ENCODE results near the gene DPYD.

Gene DPYD

GRCh38 chr1:97084546-97084945 is 836.3 kb downstream of the DPYD start:
- H3K9me3 ChIP-seq (ENCODE audit: control insufficient read depth, low read length): no peaks in the 10 kb centered on the region
- H3K36me3 ChIP-seq (ENCODE audit: control insufficient read depth, insufficient read depth, low read length): no peaks in the 10 kb centered on the region
- H3K4me3 ChIP-seq (ENCODE audit: insufficient read depth, low read depth, low read length, poor library complexity, severe bottlenecking): no peak overlapping the region
- H3K27me3 ChIP-seq (replicated peaks; ENCODE audit: control insufficient read depth, insufficient read depth, low read length, poor library complexity, severe bottlenecking): no peaks in the 10 kb centered on the region
- no peak overlapping the region for H3K27ac ChIP-seq (ENCODE audit: insufficient read depth, low read length, poor library complexity, severe bottlenecking)
- DNase-seq: no peak
- no peaks in the 10 kb centered on the region for H3K4me1 ChIP-seq (ENCODE audit: control insufficient read depth, insufficient read depth, low read length, poor library complexity, severe bottlenecking)

- Histone ChIP-seq H3K4me3 (ENCODE audit: insufficient read depth, low read depth, low read length, poor library complexity, severe bottlenecking) (no peak overlapping the region), H3K27me3 (replicated peaks; ENCODE audit: control insufficient read depth, insufficient read depth, low read length, poor library complexity, severe bottlenecking) (no peaks in the 10 kb centered on the region), H3K9me3 (ENCODE audit: control insufficient read depth, low read length) (no peaks in the 10 kb centered on the region), H3K27ac (ENCODE audit: insufficient read depth, low read length, poor library complexity, severe bottlenecking) (no peak overlapping the region), H3K4me1 (ENCODE audit: control insufficient read depth, insufficient read depth, low read length, poor library complexity, severe bottlenecking) (no peaks in the 10 kb centered on the region), H3K36me3 (ENCODE audit: control insufficient read depth, insufficient read depth, low read length) (no peaks in the 10 kb centered on the region)
- DNase-seq: no peak
Measured at GRCh38 chr1:97082160-97082848, 838.5 kb downstream of the DPYD start.

- Histone ChIP-seq H3K27me3 (replicated peaks; ENCODE audit: control insufficient read depth, insufficient read depth, low read length, poor library complexity, severe bottlenecking) (no peaks in the 10 kb centered on the region), H3K4me3 (ENCODE audit: insufficient read depth, low read depth, low read length, poor library complexity, severe bottlenecking) (no peak overlapping the region), H3K36me3 (ENCODE audit: control insufficient read depth, insufficient read depth, low read length) (no peaks in the 10 kb centered on the region), H3K4me1 (ENCODE audit: control insufficient read depth, insufficient read depth, low read length, poor library complexity, severe bottlenecking) (no peaks in the 10 kb centered on the region), H3K9me3 (ENCODE audit: control insufficient read depth, low read length) (no peaks in the 10 kb centered on the region), H3K27ac (ENCODE audit: insufficient read depth, low read length, poor library complexity, severe bottlenecking) (no peak overlapping the region)
- no peak for DNase-seq
Measured at GRCh38 chr1:97078872-97079271, 842.0 kb downstream of the DPYD start.

GRCh38 chr1:97077221-97077620 is 843.6 kb downstream of the DPYD start:
- H3K27me3 ChIP-seq (replicated peaks; ENCODE audit: control insufficient read depth, insufficient read depth, low read length, poor library complexity, severe bottlenecking): no peaks in the 10 kb centered on the region
- no peak overlapping the region for H3K4me3 ChIP-seq (ENCODE audit: insufficient read depth, low read depth, low read length, poor library complexity, severe bottlenecking)
- no peak for DNase-seq
- H3K4me1 ChIP-seq (ENCODE audit: control insufficient read depth, insufficient read depth, low read length, poor library complexity, severe bottlenecking): no peaks in the 10 kb centered on the region
- no peaks in the 10 kb centered on the region for H3K9me3 ChIP-seq (ENCODE audit: control insufficient read depth, low read length)
- no peaks in the 10 kb centered on the region for H3K36me3 ChIP-seq (ENCODE audit: control insufficient read depth, insufficient read depth, low read length)
- no peak overlapping the region for H3K27ac ChIP-seq (ENCODE audit: insufficient read depth, low read length, poor library complexity, severe bottlenecking)

GRCh38 chr1:97074771-97075170 is 846.1 kb downstream of the DPYD start:
- no peaks in the 10 kb centered on the region for H3K27me3 ChIP-seq (replicated peaks; ENCODE audit: control insufficient read depth, insufficient read depth, low read length, poor library complexity, severe bottlenecking)
- no peak for DNase-seq
- H3K4me1 ChIP-seq (ENCODE audit: control insufficient read depth, insufficient read depth, low read length, poor library complexity, severe bottlenecking): no peaks in the 10 kb centered on the region
- H3K4me3 ChIP-seq (ENCODE audit: insufficient read depth, low read depth, low read length, poor library complexity, severe bottlenecking): no peak overlapping the region
- no peaks in the 10 kb centered on the region for H3K9me3 ChIP-seq (ENCODE audit: control insufficient read depth, low read length)
- no peak overlapping the region for H3K27ac ChIP-seq (ENCODE audit: insufficient read depth, low read length, poor library complexity, severe bottlenecking)
- H3K36me3 ChIP-seq (ENCODE audit: control insufficient read depth, insufficient read depth, low read length): no peaks in the 10 kb centered on the region

GRCh38 chr1:97073936-97074335 is 846.9 kb downstream of the DPYD start:
- Histone ChIP-seq H3K36me3 (ENCODE audit: control insufficient read depth, insufficient read depth, low read length) (no peaks in the 10 kb centered on the region), H3K4me3 (ENCODE audit: insufficient read depth, low read depth, low read length, poor library complexity, severe bottlenecking) (no peak overlapping the region), H3K27me3 (replicated peaks; ENCODE audit: control insufficient read depth, insufficient read depth, low read length, poor library complexity, severe bottlenecking) (no peaks in the 10 kb centered on the region), H3K27ac (ENCODE audit: insufficient read depth, low read length, poor library complexity, severe bottlenecking) (no peak overlapping the region), H3K9me3 (ENCODE audit: control insufficient read depth, low read length) (no peaks in the 10 kb centered on the region), H3K4me1 (ENCODE audit: control insufficient read depth, insufficient read depth, low read length, poor library complexity, severe bottlenecking) (no peaks in the 10 kb centered on the region)
- no peak for DNase-seq

- H3K4me1 ChIP-seq (ENCODE audit: control insufficient read depth, insufficient read depth, low read length, poor library complexity, severe bottlenecking): no peaks in the 10 kb centered on the region
- no peak overlapping the region for H3K27ac ChIP-seq (ENCODE audit: insufficient read depth, low read length, poor library complexity, severe bottlenecking)
- H3K27me3 ChIP-seq (replicated peaks; ENCODE audit: control insufficient read depth, insufficient read depth, low read length, poor library complexity, severe bottlenecking): no peaks in the 10 kb centered on the region
- no peak for DNase-seq
- H3K4me3 ChIP-seq (ENCODE audit: insufficient read depth, low read depth, low read length, poor library complexity, severe bottlenecking): no peak overlapping the region
- no peaks in the 10 kb centered on the region for H3K36me3 ChIP-seq (ENCODE audit: control insufficient read depth, insufficient read depth, low read length)
- H3K9me3 ChIP-seq (ENCODE audit: control insufficient read depth, low read length): no peaks in the 10 kb centered on the region
Measured at GRCh38 chr1:97073169-97073568, 847.7 kb downstream of the DPYD start.

- Histone ChIP-seq H3K4me1 (ENCODE audit: control insufficient read depth, insufficient read depth, low read length, poor library complexity, severe bottlenecking) (no peaks in the 10 kb centered on the region), H3K27ac (ENCODE audit: insufficient read depth, low read length, poor library complexity, severe bottlenecking) (no peak overlapping the region), H3K36me3 (ENCODE audit: control insufficient read depth, insufficient read depth, low read length) (no peaks in the 10 kb centered on the region), H3K9me3 (ENCODE audit: control insufficient read depth, low read length) (no peaks in the 10 kb centered on the region), H3K27me3 (replicated peaks; ENCODE audit: control insufficient read depth, insufficient read depth, low read length, poor library complexity, severe bottlenecking) (no peaks in the 10 kb centered on the region), H3K4me3 (ENCODE audit: insufficient read depth, low read depth, low read length, poor library complexity, severe bottlenecking) (no peak overlapping the region)
- DNase-seq: no peak
Measured at GRCh38 chr1:97071173-97071572, 849.7 kb downstream of the DPYD start.

GRCh38 chr1:97070376-97070775 is 850.5 kb downstream of the DPYD start:
- no peak overlapping the region for H3K27ac ChIP-seq (ENCODE audit: insufficient read depth, low read length, poor library complexity, severe bottlenecking)
- H3K4me1 ChIP-seq (ENCODE audit: control insufficient read depth, insufficient read depth, low read length, poor library complexity, severe bottlenecking): no peaks in the 10 kb centered on the region
- H3K27me3 ChIP-seq (replicated peaks; ENCODE audit: control insufficient read depth, insufficient read depth, low read length, poor library complexity, severe bottlenecking): no peaks in the 10 kb centered on the region
- no peaks in the 10 kb centered on the region for H3K9me3 ChIP-seq (ENCODE audit: control insufficient read depth, low read length)
- no peak overlapping the region for H3K4me3 ChIP-seq (ENCODE audit: insufficient read depth, low read depth, low read length, poor library complexity, severe bottlenecking)
- DNase-seq: no peak
- H3K36me3 ChIP-seq (ENCODE audit: control insufficient read depth, insufficient read depth, low read length): no peaks in the 10 kb centered on the region

GRCh38 chr1:97069312-97069711 is 851.5 kb downstream of the DPYD start:
- no peak overlapping the region for H3K27ac ChIP-seq (ENCODE audit: insufficient read depth, low read length, poor library complexity, severe bottlenecking)
- H3K4me3 ChIP-seq (ENCODE audit: insufficient read depth, low read depth, low read length, poor library complexity, severe bottlenecking): no peak overlapping the region
- no peaks in the 10 kb centered on the region for H3K27me3 ChIP-seq (replicated peaks; ENCODE audit: control insufficient read depth, insufficient read depth, low read length, poor library complexity, severe bottlenecking)
- H3K36me3 ChIP-seq (ENCODE audit: control insufficient read depth, insufficient read depth, low read length): no peaks in the 10 kb centered on the region
- no peaks in the 10 kb centered on the region for H3K4me1 ChIP-seq (ENCODE audit: control insufficient read depth, insufficient read depth, low read length, poor library complexity, severe bottlenecking)
- no peak for DNase-seq
- H3K9me3 ChIP-seq (ENCODE audit: control insufficient read depth, low read length): no peaks in the 10 kb centered on the region
